Measurements from ENCODE around the gene UBAP1. TPM values are rescaled to one million over a fixed set of nuclear protein-coding genes. Genes with fewer than 3 reads are reported as not detected.
"Not testable (repeated sequence)": the region's sequence is repeated elsewhere in the genome, so short reads cannot be mapped to it uniquely, and the experiment has no call there.

UBAP1 gene
- total RNA-seq, 1 experiment from 2014 or later: 46.1 TPM

- peak; percentile 32 for DNase-seq (ENCODE audit: low spot score)
Measured at GRCh38 chr9:34179213-34180136, 632 bp downstream of the UBAP1 start.

GRCh38 chr9:34185778-34186551, 7.1 kb downstream of the UBAP1 start:
- peak; percentile 99 for DNase-seq (ENCODE audit: low spot score)

- no peak for DNase-seq (ENCODE audit: low spot score)
Measured at GRCh38 chr9:34187891-34188240, 9.0 kb downstream of the UBAP1 start.

- DNase-seq (ENCODE audit: low spot score): peak; percentile 59
Measured at GRCh38 chr9:34190996-34191892, 12.4 kb downstream of the UBAP1 start.

- DNase-seq (ENCODE audit: low spot score): no peak
Measured at GRCh38 chr9:34195143-34195542, 16.3 kb downstream of the UBAP1 start.

GRCh38 chr9:34197286-34197685, 18.4 kb downstream of the UBAP1 start:
- DNase-seq (ENCODE audit: low spot score): not testable (repeated sequence)

GRCh38 chr9:34197756-34198711, 19.2 kb downstream of the UBAP1 start:
- peak; percentile 27 for DNase-seq (ENCODE audit: low spot score)

- no peak for DNase-seq (ENCODE audit: low spot score)
Measured at GRCh38 chr9:34200092-34200491, 21.2 kb downstream of the UBAP1 start.

GRCh38 chr9:34203275-34203991, 24.6 kb downstream of the UBAP1 start:
- no peak for DNase-seq (ENCODE audit: low spot score)

- DNase-seq (ENCODE audit: low spot score): no peak
Measured at GRCh38 chr9:34203992-34204635, 25.3 kb downstream of the UBAP1 start.

- no peak for DNase-seq (ENCODE audit: low spot score)
Measured at GRCh38 chr9:34205102-34205501, 26.3 kb downstream of the UBAP1 start.

- no peak for DNase-seq (ENCODE audit: low spot score)
Measured at GRCh38 chr9:34206561-34206960, 27.7 kb downstream of the UBAP1 start.

- DNase-seq (ENCODE audit: low spot score): no peak
Measured at GRCh38 chr9:34211395-34211794, 32.6 kb downstream of the UBAP1 start.

- DNase-seq (ENCODE audit: low spot score): not testable (repeated sequence)
Measured at GRCh38 chr9:34214354-34215000, 35.6 kb downstream of the UBAP1 start.

- DNase-seq (ENCODE audit: low spot score): no peak
Measured at GRCh38 chr9:34216325-34216724, 37.5 kb downstream of the UBAP1 start.

GRCh38 chr9:34217015-34217414, 38.2 kb downstream of the UBAP1 start:
- DNase-seq (ENCODE audit: low spot score): not testable (repeated sequence)

- no peak for DNase-seq (ENCODE audit: low spot score)
Measured at GRCh38 chr9:34218446-34218845, 39.6 kb downstream of the UBAP1 start.

- no peak for DNase-seq (ENCODE audit: low spot score)
Measured at GRCh38 chr9:34219421-34219820, 40.6 kb downstream of the UBAP1 start.

GRCh38 chr9:34220218-34220617, 41.4 kb downstream of the UBAP1 start:
- DNase-seq (ENCODE audit: low spot score): no peak

All from A172 (cell line).